ENCODE results near the gene MUC15. TPM values are rescaled to one million over a fixed set of nuclear protein-coding genes. Genes with fewer than 3 reads are reported as not detected.

The MUC15 gene
- total RNA-seq, 1 experiment from 2014 or later, result not detected

GRCh38 chr11:26583550-26583949 lies 11.5 kb upstream of the MUC15 start:
- Histone ChIP-seq H3K9ac (ENCODE audit: low read length) (no peak overlapping the region), H3K36me3 (ENCODE audit: low read depth, low read length) (no peaks in the 10 kb centered on the region), H3K27ac (ENCODE audit: low read length) (no peak overlapping the region), H3K27me3 (ENCODE audit: low read length) (no peaks in the 10 kb centered on the region), H3K4me2 (ENCODE audit: low read length) (no peak overlapping the region), H3K79me2 (ENCODE audit: low read length) (no peaks in the 10 kb centered on the region), H3F3A (ENCODE audit: low read length, unreplicated experiment) (no peaks in the 10 kb centered on the region), H3K9me2 (replicated peaks; ENCODE audit: low read length) (no peaks in the 10 kb centered on the region), H3K4me1 (ENCODE audit: insufficient read depth, low read length) (0 out of 2 replicates have a peak, but pooled peaks cover 6% of the 10 kb centered on the region), H3K9me3 (ENCODE audit: low read length) (no peaks in the 10 kb centered on the region), H4K20me1 (ENCODE audit: low read length) (no peaks in the 10 kb centered on the region), H2AFZ (ENCODE audit: low read length) (no peak overlapping the region), H3K4me3 (ENCODE audit: low read length) (no peak overlapping the region)
- ATAC-seq (no peak), DNase-seq (peak; percentile 69)
- ChIA-PET POLR2A (ENCODE audit: unreplicated experiment) (no interaction called here), CTCF (no interaction called here)
- BruUV-seq (replicated peaks), result no TSS peak
- TF ChIP-seq EZH2phosphoT487 (IDR thresholded peaks at IDR 0.05; ENCODE audit: borderline replicate concordance, low read length) (no peak), CTCF (conservative IDR thresholded peaks at IDR 0.05; ENCODE audit: low read depth, low read length) (no peak), EZH2 (IDR thresholded peaks at IDR 0.05; ENCODE audit: low read length, unreplicated experiment) (no peak)
- intact Hi-C loops (cut with micrococcal nuclease), result no loop called here

- intact Hi-C loops (cut with micrococcal nuclease), result no loop called here
- peak; percentile 9 for DNase-seq
- no peaks in the 10 kb centered on the region for H3K9me3 ChIP-seq (ENCODE audit: low read length)
- H3K4me3 ChIP-seq (ENCODE audit: low read length), result no peak overlapping the region
- no peaks in the 10 kb centered on the region for H4K20me1 ChIP-seq (ENCODE audit: low read length)
- TF ChIP-seq EZH2 (IDR thresholded peaks at IDR 0.05; ENCODE audit: low read length, unreplicated experiment), result no peak
- no peak for TF ChIP-seq EZH2phosphoT487 (IDR thresholded peaks at IDR 0.05; ENCODE audit: borderline replicate concordance, low read length)
- no peak for ATAC-seq
- no TSS peak for BruUV-seq (replicated peaks)
- 0 out of 2 replicates have a peak, but pooled peaks cover 6% of the 10 kb centered on the region for H3K4me1 ChIP-seq (ENCODE audit: insufficient read depth, low read length)
- H3F3A ChIP-seq (ENCODE audit: low read length, unreplicated experiment), result no peaks in the 10 kb centered on the region
- CTCF ChIA-PET, result no interaction called here
- no peaks in the 10 kb centered on the region for H3K27me3 ChIP-seq (ENCODE audit: low read length)
- POLR2A ChIA-PET (ENCODE audit: unreplicated experiment), result no interaction called here
- no peaks in the 10 kb centered on the region for H3K9me2 ChIP-seq (replicated peaks; ENCODE audit: low read length)
- no peaks in the 10 kb centered on the region for H3K36me3 ChIP-seq (ENCODE audit: low read depth, low read length)
- H2AFZ ChIP-seq (ENCODE audit: low read length), result no peak overlapping the region
- H3K9ac ChIP-seq (ENCODE audit: low read length), result no peak overlapping the region
- no peaks in the 10 kb centered on the region for H3K79me2 ChIP-seq (ENCODE audit: low read length)
- no peak overlapping the region for H3K27ac ChIP-seq (ENCODE audit: low read length)
- no peak overlapping the region for H3K4me2 ChIP-seq (ENCODE audit: low read length)
Measured at GRCh38 chr11:26580929-26581328, 8.9 kb upstream of the MUC15 start.

- no peak for ATAC-seq
- POLR2A ChIA-PET (ENCODE audit: unreplicated experiment), result no interaction called here
Measured at GRCh38 chr11:26579683-26580082, 7.6 kb upstream of the MUC15 start.

More at GRCh38 chr11:26579683-26580082, 7.6 kb upstream of the MUC15 start:
- Histone ChIP-seq H3K9me3 (ENCODE audit: low read length) (no peaks in the 10 kb centered on the region), H3F3A (ENCODE audit: low read length, unreplicated experiment) (no peaks in the 10 kb centered on the region), H3K4me3 (ENCODE audit: low read length) (no peak overlapping the region), H3K79me2 (ENCODE audit: low read length) (no peaks in the 10 kb centered on the region), H3K9ac (ENCODE audit: low read length) (no peak overlapping the region), H2AFZ (ENCODE audit: low read length) (no peak overlapping the region), H3K36me3 (ENCODE audit: low read depth, low read length) (no peaks in the 10 kb centered on the region), H3K4me2 (ENCODE audit: low read length) (no peak overlapping the region), H3K9me2 (replicated peaks; ENCODE audit: low read length) (no peaks in the 10 kb centered on the region), H3K27ac (ENCODE audit: low read length) (no peak overlapping the region), H3K27me3 (ENCODE audit: low read length) (no peaks in the 10 kb centered on the region), H3K4me1 (ENCODE audit: insufficient read depth, low read length) (0 out of 2 replicates have a peak, but pooled peaks cover 6% of the 10 kb centered on the region), H4K20me1 (ENCODE audit: low read length) (no peaks in the 10 kb centered on the region)
- no TSS peak for BruUV-seq (replicated peaks)
- DNase-seq, result no peak
- CTCF ChIA-PET, result no interaction called here
- intact Hi-C loops (cut with micrococcal nuclease), result no loop called here
- TF ChIP-seq EZH2 (IDR thresholded peaks at IDR 0.05; ENCODE audit: low read length, unreplicated experiment) (no peak), CTCF (conservative IDR thresholded peaks at IDR 0.05; ENCODE audit: low read depth, low read length) (no peak), EZH2phosphoT487 (IDR thresholded peaks at IDR 0.05; ENCODE audit: borderline replicate concordance, low read length) (no peak)

All from PC-3 (cell line).